ENCODE measurements around the gene PDAP1. TPM values are rescaled to one million over a fixed set of nuclear protein-coding genes. Genes with fewer than 3 reads are reported as not detected.

The PDAP1 gene
- total and polyA plus RNA-seq, 2 of the 13 experiments (the other 11 are each of a cell fraction or from before 2014, with no cell fraction given) = 13.0 to 100 TPM

GRCh38 chr7:99440195-99440594 is 31.8 kb upstream of the PDAP1 start:
- H3K79me2 ChIP-seq (ENCODE audit: insufficient read depth, low read length) = peaks cover 33% of the 10 kb centered on the region
- no TSS peak for BruUV-seq (replicated peaks)

More at GRCh38 chr7:99440195-99440594, 31.8 kb upstream of the PDAP1 start:
- 57% methylated on average over 9 of the region's 9 CpGs for WGBS (ENCODE audit: low lambda C conversion rate)
- peak overlapping the region; percentile 79 for H3K27ac ChIP-seq (ENCODE audit: extremely low read length, insufficient read depth, low read length)
- intact Hi-C loops (cut with micrococcal nuclease; ENCODE audit: unreplicated experiment) (no loop called here), in situ Hi-C loops (cut with HindIII; ENCODE audit: extremely low pct_ligation_motif_present, low pct_unique_long_range_greater_than_20kb) (no loop called here)
- peak overlapping the region; percentile 93; the same call in 1 of the 2 replicates for H3K9ac ChIP-seq (ENCODE audit: insufficient read depth, low read depth, low read length)
- DNase-seq (ENCODE audit: low spot score) (no peak), FAIRE-seq (no peak), ATAC-seq (no peak)
- no peaks in the 10 kb centered on the region for H3K9me3 ChIP-seq (ENCODE audit: low read length)
- no peak overlapping the region for H2AFZ ChIP-seq (ENCODE audit: low read length)
- TF ChIP-seq CEBPG (CRISPR knock-in tag; IDR thresholded peaks at IDR 0.05) = peak; percentile 75
- no peak for TF ChIP-seq ZNF782 (CRISPR knock-in tag; IDR thresholded peaks at IDR 0.05; ENCODE audit: borderline replicate concordance)
- TF ChIP-seq ZNF713 (CRISPR knock-in tag; IDR thresholded peaks at IDR 0.05) = no peak
- TF ChIP-seq FOXP1 (IDR thresholded peaks at IDR 0.05) = no peak
- peak; percentile 84 for TF ChIP-seq FOXP1 (CRISPR knock-in tag; IDR thresholded peaks at IDR 0.05)
- TF ChIP-seq TFDP1 (CRISPR knock-in tag; IDR thresholded peaks at IDR 0.05; ENCODE audit: borderline replicate concordance) = no peak
- peak; percentile 89 for TF ChIP-seq ZNF770 (CRISPR knock-in tag; IDR thresholded peaks at IDR 0.05)
- TF ChIP-seq CEBPB (IDR thresholded peaks at IDR 0.05; ENCODE audit: borderline replicate concordance, low read depth, low read length) = peak; percentile 80; the same call in 1 of the 2 replicates
- TF ChIP-seq SAP130 (CRISPR knock-in tag; IDR thresholded peaks at IDR 0.05; ENCODE audit: low read depth) = peak; percentile 10; the same call in 1 of the 2 replicates
- 0 out of 2 replicates have a peak, but pooled peaks have one; percentile 8 for TF ChIP-seq ZBTB33 (CRISPR knock-in tag; IDR thresholded peaks at IDR 0.05)
- peak; percentile 80 for TF ChIP-seq FOXP4 (CRISPR knock-in tag; IDR thresholded peaks at IDR 0.05)
- peaks cover 28% of the 10 kb centered on the region for H3K4me1 ChIP-seq (ENCODE audit: insufficient read depth, low read length)
- ChIA-PET POLR2A (interaction anchor here (0.9 to 1.6 kb wide), 2 partner anchors 25 to 64 kb away, joined by 3 to 6 read pairs; partner anchors contain the start of gene ZKSCAN5), CTCF (ENCODE audit: low intra/inter-chr PET ratio, low total read pairs) (no interaction called here)
- peak overlapping the region; percentile 94 for H3K4me2 ChIP-seq (ENCODE audit: low read depth, low read length)
- H3K27me3 ChIP-seq (ENCODE audit: control insufficient read depth in 1 of 2, insufficient read depth in 2 of 2, low read length in 2 of 2) = peaks cover 0 to 3% of the 10 kb centered on the region in 2 experiments; a peak in 1 of 5 replicates
- H3K4me3 ChIP-seq (replicated peaks in 1 of 3; ENCODE audit: insufficient read depth in 1 of 3, low read depth in 2 of 3, low read length in 3 of 3) = peak overlapping the region; percentile 79 to 100 (median 100)
- H4K20me1 ChIP-seq (ENCODE audit: insufficient read depth, low read length) = 0 out of 2 replicates have a peak, but pooled peaks cover 6% of the 10 kb centered on the region
- H3K36me3 ChIP-seq (replicated peaks in 1 of 2; ENCODE audit: control insufficient read depth in 1 of 2, insufficient read depth in 2 of 2, low read length in 2 of 2) = peaks cover 2 to 24% of the 10 kb centered on the region in 2 experiments; a peak in 4 of 5 replicates
